ENCODE results near the gene ST3GAL3.
"Not testable (repeated sequence)": the region's sequence is repeated elsewhere in the genome, so short reads cannot be mapped to it uniquely, and the experiment has no call there.

The ST3GAL3 gene

GRCh38 chr1:43704838-43705237 is 2.5 kb upstream of the ST3GAL3 start:
- DNase-seq = no peak

- no peak for DNase-seq
These were observed 2.0 kb upstream of the ST3GAL3 start for GRCh38 chr1:43705334-43705733.

- DNase-seq = peak in 2 of 3 experiments; percentile 18 to 31
These were observed 1.2 kb upstream of the ST3GAL3 start for GRCh38 chr1:43705982-43706597.

GRCh38 chr1:43706598-43707189 is 642 bp upstream of the ST3GAL3 start:
- DNase-seq = peak in 1 of 3 experiments; percentile 64

- DNase-seq = peak in 1 of 3 experiments; percentile 39
These were observed 670 bp downstream of the ST3GAL3 start for GRCh38 chr1:43708002-43708410.

GRCh38 chr1:43711049-43711448 is 3.7 kb downstream of the ST3GAL3 start:
- no peak for DNase-seq

GRCh38 chr1:43711524-43712386 is 4.4 kb downstream of the ST3GAL3 start:
- no peak for DNase-seq

GRCh38 chr1:43716559-43717281 is 9.4 kb downstream of the ST3GAL3 start:
- no peak for DNase-seq

GRCh38 chr1:43719063-43719462 is 11.7 kb downstream of the ST3GAL3 start:
- DNase-seq = no peak

- DNase-seq = not testable (repeated sequence)
These were observed 12.5 kb downstream of the ST3GAL3 start for GRCh38 chr1:43719670-43720419.

- no peak for DNase-seq
These were observed 15.5 kb downstream of the ST3GAL3 start for GRCh38 chr1:43722810-43723209.

- no peak for DNase-seq
These were observed 22.6 kb downstream of the ST3GAL3 start for GRCh38 chr1:43729816-43730463.

- DNase-seq = peak in 1 of 3 experiments; percentile 45
These were observed 24.7 kb downstream of the ST3GAL3 start for GRCh38 chr1:43731867-43732531.

- no peak for DNase-seq
These were observed 29.5 kb downstream of the ST3GAL3 start for GRCh38 chr1:43736819-43737218.

GRCh38 chr1:43742026-43742425 is 34.7 kb downstream of the ST3GAL3 start:
- no peak for DNase-seq

- peak in 1 of 3 experiments; percentile 10 for DNase-seq
These were observed 35.9 kb downstream of the ST3GAL3 start for GRCh38 chr1:43743206-43743605.

GRCh38 chr1:43747736-43748135 is 40.4 kb downstream of the ST3GAL3 start:
- no peak for DNase-seq

- DNase-seq = no peak
These were observed 42.7 kb downstream of the ST3GAL3 start for GRCh38 chr1:43750083-43750482.

GRCh38 chr1:43753422-43753821 is 46.1 kb downstream of the ST3GAL3 start:
- DNase-seq = no peak

GRCh38 chr1:43754892-43755291 is 47.6 kb downstream of the ST3GAL3 start:
- no peak for DNase-seq

- no peak for DNase-seq
These were observed 50.2 kb downstream of the ST3GAL3 start for GRCh38 chr1:43757343-43758053.
